T1000 (cell line): ENCODE measurements around the gene ZNF862.

Source experiments
- DNase-seq: peaks from one replicate; lab custom pipeline; 2025; ENCODE audit warnings: mixed read lengths; lab: John Stamatoyannopoulos, UW

Gene ZNF862

DNA sequence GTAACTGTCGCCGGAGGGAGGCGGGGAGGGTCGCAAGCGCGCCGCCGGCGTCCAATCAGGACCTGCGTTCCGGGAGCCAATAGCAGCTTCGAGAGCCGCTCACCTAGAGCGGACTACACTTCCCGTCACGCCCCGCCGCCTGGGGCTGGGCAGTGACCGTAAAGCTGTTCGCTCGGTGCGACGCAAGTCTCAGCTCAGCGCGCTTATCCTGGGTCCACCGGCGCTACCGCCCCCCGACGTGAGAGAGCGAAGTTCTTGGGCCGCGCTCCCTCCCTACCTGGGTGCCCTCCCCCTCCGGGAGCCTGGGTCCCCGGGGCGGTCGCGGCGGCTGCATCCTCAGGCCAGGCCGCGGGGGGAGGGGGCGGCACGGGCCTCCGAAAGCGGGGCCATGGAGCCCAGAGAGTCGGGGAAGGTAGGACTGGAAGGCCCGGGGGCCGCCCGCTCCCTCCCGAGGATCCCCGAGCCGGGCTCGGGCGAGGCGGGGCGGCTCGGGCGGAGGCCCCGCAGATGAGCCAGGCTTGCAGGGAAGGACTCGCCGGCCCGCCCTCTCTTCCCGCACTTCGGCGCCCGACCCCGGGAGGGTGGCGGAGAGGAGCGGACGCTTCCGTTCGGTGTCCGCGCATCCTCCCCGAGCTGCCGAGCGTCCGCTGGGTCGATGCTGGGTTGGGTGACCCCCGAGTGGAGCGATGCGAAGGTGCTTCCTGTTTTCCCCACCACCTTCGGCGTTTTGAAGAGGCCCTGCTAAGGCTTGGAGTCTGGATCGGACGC, at the start of gene ZNF862:
ZNF862 (plus strand) TSS at position 152 of the 768 bp plus-strand sequence; CDS start at position 389, 237 bp downstream.
- peak; percentile 91 for DNase-seq

DNA sequence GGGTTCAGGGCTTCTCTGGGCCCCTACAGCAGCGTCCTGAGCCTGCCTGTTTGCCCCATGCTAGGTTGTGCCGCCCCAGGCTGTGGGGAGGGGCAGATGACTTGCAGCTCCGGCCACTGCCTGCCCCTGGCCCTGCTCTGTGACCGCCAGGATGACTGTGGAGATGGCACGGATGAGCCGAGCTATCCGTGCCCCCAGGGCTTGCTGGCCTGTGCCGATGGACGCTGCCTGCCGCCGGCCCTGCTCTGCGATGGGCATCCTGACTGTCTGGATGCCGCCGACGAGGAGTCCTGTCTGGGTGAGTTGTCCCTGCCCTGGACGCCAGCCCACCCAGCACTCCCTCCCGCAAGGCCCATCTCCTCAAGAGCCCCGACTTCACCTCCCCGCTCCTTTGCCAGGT, 49.1 kb upstream of the ZNF862 start:
- DNase-seq = no peak

DNA sequence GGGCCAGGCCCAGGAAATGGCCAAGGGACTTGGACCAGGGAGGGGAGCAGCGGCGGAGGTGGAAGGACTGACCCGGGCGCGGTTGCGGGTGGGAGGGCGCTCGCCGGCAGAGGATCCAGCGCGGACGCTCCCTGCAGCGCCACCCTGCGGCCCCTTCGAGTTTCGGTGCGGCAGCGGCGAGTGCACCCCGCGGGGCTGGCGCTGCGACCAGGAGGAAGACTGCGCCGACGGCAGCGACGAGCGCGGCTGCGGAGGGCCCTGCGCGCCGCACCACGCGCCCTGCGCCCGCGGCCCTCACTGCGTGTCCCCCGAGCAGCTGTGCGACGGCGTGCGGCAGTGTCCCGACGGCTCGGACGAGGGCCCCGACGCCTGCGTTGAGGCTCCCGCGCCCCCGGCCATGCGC, 48.0 kb upstream of the ZNF862 start:
- no peak for DNase-seq

DNA sequence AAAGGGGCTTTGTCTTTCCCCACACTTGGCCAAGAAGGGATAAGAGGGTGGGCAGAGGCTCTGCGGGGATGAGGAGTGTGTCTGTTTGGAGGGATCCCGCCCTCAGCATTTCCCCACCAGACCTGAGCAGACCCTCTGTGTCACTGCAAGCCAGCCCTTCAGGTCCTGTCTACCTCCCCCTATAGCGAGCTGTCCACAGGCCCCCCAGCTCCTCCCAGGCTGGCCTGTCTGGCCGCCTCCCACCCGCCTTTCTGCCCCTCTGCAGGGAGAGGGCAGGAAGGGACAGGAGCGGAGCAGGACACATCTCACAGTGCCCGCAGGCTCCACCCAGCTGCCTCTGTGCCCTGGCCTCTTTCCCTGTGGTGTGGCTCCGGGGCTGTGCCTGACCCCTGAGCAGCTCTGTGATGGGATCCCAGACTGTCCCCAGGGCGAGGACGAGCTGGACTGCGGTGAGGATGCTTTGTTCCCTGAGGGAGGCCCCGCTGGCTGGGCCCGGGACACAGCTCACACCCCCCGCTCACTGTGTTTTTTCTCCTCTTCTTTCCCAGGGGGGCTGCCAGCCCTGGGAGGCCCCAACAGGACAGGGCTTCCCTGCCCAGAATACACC, 47.3 kb upstream of the ZNF862 start:
- DNase-seq = no peak

DNA sequence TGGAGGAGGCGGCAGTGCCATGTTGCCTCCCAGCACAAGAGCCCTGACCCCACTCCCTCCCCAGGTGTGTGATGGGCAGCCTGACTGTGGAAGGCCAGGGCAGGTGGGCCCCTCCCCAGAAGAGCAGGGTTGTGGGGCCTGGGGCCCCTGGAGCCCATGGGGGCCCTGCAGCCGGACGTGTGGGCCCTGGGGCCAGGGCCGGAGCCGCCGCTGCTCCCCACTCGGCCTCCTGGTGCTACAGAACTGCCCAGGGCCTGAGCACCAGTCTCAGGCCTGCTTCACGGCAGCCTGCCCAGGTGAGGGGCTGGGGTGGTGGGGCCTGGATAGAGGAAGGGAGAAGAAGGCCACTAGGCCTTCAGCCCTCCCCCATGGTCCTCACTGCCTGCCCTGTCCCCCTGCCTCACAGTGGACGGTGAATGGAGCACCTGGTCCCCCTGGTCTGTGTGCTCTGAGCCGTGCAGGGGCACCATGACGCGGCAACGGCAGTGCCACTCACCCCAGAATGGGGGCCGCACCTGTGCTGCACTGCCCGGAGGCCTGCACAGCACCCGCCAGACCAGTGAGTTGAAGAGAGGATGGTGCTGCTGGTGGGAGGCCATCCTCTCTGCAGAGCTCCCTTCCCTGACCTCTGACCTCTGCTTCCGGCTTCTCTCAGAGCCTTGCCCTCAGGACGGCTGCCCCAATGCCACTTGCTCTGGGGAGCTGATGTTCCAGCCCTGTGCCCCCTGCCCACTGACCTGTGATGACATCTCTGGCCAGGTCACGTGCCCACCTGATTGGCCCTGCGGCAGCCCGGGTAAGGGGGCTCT, 46.6 kb upstream of the ZNF862 start:
- DNase-seq = no peak

DNA sequence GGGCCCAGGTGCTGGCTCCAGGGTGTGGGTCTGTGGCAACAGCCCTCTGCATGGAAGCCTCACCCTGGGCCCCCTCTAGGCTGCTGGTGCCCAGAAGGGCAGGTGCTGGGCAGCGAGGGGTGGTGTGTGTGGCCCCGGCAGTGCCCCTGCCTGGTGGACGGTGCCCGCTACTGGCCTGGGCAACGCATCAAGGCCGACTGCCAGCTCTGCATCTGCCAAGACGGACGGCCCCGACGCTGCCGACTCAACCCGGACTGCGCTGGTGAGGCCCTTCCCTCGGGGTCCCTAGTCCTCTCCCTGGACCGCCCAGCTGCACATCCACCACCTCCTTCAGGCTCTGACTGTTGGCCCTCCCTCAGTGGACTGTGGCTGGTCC, 46.0 kb upstream of the ZNF862 start:
- no peak for DNase-seq

DNA sequence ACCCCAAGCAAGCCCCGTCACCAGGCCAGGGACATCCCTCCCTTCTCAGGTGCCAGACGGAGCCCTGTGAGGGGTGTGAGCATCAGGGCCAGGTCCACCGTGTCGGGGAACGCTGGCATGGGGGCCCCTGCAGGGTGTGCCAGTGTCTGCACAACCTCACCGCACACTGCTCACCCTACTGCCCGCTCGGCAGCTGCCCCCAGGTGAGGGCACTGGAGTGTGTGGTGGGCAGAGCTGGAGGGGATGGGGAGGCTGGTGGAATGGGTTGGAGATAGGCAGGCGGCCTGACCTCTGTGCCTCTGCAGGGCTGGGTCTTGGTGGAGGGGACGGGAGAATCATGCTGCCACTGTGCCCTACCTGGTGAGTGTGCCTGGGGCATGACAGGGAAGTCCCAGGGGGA, 44.9 kb upstream of the ZNF862 start:
- DNase-seq = no peak

DNA sequence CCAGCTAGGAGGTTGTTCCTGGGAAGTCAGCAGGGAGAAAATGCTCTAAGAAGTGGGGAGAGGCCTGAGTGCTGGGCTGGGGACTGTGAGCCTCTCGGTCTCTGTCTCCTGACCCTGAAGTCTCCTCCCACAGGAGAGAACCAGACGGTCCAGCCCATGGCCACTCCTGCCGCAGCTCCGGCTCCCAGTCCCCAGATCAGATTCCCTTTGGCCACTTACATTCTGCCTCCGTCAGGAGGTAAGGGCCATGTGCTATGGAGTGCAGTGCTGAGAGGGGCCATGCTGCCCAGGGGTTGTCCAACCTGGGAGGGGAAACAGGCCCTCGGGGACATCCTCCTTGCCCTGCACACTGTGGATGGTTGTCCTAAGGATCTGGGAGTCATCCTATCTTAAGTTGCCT, 43.5 kb upstream of the ZNF862 start:
- DNase-seq = no peak

DNA sequence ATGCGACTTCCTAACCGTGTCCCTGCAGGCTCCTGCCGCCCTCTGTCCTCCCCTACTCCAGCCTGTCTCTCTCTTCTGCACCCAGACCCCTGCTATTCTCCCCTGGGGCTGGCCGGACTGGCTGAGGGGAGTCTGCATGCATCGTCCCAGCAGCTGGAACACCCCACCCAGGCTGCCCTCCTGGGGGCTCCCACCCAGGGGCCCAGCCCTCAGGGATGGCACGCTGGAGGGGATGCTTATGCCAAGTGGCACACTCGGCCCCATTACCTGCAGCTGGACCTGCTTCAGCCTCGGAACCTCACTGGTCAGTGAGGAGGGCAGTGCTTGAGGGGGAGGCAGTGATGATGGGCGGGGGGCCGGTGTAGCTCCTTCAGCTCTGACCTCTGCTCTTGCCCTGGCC, 43.0 kb upstream of the ZNF862 start:
- no peak for DNase-seq

DNA sequence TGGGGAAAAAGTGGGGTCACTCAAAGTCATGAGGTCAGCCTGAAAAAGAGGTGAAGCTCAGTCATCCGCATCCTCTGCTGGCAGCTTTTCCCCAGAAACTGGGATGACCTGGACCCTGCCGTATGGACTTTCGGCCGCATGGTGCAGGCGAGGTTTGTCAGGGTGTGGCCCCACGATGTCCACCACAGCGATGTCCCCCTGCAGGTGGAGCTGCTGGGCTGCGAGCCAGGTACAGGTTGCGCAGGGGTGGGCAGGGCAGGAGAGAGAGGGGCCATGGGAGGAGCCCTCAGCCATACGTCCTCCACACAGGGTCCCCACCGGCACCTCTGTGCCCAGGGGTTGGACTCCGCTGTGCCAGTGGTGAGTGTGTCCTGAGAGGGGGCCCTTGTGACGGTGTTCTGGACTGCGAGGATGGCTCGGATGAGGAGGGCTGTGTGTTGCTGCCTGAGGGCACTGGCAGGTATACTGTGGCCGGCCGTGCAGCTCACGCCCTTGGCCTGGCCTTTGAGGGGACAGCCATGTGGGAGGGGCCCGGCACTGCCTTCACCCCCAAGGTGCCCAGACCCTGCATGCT, 41.8 kb upstream of the ZNF862 start:
- DNase-seq = no peak

DNA sequence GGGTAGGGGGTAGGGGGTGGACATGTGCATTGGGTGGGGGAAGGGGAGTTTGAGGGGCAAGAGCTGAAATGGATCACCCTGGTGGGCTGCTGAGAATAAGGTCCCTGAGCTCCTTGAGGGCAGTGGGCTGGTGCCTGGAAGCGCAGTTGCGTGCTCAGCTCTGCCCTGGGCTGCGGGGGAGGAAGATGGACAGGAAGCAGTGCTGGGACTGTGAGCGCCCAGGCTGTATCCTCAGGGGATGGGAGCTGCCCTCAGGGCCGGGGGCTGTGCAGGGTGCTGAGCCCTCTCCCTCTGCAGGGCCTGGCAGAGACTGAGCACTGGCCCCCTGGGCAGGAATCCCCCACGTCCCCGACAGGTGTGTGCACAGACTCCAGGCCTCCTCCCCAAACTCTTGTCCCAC, 40.4 kb upstream of the ZNF862 start:
- no peak for DNase-seq

DNA sequence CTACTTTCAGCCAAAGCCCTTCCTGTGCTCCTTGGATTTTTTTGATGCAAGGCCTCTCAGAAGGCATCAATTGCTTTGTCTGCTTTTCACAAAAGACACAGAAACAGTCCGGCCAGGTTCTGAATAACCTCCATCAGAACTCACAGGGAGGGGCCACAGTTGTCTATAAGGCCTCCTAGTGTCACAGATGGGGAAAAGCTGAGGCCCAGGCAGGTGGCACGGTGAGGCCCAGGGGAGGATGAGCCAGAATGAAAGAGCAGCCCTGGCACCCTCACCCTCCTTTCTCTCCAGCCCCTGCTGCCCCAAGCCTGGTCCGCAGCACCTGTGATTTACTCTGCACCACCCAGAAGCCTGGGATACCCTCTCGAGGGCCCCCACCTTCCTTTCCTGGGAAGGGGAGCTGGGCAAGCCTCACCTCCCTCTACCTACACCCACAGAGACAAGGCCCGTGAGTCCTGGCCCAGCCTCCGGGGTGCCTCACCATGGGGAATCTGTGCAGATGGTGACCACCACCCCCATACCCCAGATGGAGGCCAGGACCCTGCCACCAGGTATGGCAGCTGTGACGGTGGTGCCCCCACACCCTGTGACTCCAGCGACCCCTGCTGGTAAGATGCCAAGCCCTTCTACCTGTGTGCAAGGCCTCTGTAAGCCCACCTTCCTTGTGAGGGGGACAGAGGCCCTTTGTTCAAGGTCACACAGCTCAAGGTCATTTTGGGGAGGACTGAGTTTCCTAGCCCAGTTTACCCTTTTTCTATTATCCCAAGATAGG, 38.6 kb upstream of the ZNF862 start:
- no peak for DNase-seq

DNA sequence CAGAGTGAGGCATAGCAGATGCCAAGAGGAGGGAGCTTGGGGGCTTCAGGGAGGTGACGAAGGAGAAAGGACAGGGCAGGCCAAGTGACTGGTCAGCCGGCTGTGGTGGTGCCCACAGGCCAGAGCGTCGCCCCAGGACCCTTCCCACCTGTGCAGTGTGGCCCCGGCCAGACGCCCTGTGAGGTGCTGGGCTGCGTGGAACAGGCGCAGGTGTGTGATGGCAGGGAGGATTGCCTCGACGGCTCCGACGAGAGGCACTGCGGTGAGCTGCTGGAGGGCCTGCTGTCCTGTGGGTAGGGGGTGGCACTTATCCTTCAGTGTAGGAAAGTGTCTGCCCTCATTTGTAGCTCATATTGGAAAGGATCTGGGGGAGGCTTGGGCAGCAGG, 38.0 kb upstream of the ZNF862 start:
- DNase-seq = no peak

DNA sequence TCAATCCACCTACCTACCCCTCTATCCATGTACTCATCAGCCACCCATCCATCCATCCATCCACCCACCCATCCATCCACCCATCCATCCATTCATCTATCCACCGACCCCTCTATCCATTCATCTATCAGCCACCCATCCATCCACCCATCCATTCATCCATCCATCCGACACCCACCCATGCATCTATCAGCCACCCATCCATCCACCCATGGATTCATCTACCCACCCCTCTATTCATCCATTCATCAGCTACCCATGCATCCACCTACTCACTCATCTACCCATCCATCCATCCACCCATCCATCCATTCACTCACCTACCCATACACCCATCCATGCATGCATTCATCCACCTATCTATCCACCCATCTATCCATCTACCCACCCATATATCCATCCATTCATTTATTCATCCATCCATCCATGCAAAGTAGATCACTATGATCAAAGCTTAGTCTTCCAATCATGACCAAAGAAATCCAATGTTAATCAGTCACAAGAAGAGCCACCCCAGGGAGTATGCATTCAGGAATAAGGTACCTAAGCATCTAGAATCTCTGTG, 37.1 kb upstream of the ZNF862 start:
- no peak for DNase-seq

DNA sequence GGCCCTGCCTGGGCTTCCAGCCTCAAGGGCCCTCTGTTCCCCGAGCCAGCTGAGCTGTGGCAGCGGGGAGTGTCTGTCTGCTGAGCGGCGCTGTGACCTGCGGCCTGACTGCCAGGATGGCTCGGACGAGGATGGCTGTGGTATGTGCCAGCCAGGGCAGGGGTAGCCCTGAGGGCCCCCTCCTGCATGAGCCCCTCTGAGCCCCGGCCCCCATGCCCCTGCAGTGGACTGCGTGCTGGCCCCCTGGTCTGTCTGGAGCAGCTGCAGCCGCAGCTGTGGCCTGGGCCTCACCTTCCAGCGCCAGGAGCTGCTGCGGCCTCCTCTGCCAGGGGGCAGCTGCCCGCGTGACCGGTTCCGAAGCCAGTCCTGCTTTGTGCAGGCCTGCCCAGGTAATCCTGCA, 36.4 kb upstream of the ZNF862 start:
- no peak for DNase-seq

DNA sequence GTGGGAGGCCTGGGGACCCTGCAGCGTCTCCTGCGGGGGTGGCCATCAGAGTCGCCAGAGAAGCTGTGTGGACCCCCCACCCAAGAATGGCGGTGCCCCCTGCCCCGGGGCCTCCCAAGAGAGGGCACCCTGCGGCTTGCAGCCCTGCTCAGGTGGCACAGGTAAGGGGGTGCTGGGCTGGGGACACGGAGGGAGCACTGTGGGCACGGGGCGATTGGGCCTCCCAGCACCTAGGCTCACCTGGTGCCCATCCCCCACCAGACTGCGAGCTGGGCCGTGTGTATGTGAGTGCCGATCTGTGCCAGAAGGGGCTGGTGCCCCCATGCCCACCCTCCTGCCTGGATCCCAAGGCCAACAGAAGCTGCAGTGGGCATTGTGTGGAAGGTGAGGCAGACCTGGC, 35.2 kb upstream of the ZNF862 start:
- no peak for DNase-seq

DNA sequence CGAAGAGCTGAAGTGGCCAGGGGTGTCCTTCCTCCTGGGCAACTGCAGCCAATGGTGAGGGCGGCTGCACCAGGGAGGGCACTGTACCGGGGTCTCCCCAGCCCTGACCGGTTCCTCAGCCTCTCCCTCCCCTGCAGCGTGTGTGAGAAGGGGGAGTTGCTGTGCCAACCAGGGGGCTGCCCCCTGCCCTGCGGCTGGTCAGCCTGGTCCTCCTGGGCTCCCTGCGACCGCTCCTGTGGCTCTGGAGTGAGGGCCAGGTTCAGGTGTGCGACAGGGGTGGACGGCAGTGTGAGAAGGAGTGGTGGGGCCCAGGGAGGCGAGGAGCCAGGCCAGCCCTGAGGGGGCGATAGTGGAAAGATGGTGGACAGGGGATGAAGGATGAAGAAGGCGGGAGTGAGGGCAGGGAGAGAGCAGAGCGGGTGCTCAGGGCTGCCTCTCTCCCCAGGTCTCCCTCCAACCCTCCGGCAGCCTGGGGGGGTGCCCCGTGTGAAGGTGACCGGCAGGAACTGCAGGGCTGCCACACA, 34.6 kb upstream of the ZNF862 start:
- no peak for DNase-seq

DNA sequence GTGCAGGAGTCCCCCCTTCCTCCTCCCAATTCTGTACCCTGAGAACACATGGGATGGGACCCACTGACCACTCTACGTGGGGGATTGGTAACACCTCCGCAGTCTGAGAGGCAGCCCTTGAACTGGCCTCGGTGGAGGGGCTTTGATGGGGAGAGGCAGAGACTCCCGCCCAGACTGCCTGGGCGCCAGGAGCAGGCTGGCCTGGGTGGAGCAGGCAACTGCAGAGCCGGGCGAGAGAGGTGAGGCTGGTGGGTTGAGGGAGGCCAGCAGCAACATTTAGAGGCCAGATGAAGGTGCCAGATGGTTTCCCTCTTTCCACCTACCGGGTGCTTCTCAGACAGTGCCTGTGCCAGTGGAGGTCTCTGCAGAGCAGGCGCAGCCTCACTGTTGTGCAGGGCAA, 34.1 kb upstream of the ZNF862 start:
- no peak for DNase-seq

DNA sequence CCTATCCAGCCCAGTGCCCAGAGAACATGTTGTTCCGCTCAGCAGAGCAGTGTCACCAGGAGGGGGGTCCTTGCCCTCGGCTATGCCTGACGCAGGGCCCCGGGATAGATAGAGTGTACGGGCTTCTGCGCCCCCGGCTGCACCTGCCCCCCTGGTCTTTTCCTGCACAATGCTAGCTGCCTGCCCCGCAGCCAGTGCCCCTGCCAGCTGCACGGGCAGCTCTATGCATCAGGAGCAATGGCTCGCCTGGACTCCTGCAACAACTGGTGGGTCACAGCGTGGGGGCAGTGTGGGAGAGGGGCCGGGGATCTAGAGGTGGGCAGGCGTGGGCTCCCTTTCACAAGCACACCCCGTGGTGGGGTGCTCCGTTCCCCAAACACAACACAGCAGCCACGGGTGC, 31.4 kb upstream of the ZNF862 start:
- DNase-seq = no peak

DNA sequence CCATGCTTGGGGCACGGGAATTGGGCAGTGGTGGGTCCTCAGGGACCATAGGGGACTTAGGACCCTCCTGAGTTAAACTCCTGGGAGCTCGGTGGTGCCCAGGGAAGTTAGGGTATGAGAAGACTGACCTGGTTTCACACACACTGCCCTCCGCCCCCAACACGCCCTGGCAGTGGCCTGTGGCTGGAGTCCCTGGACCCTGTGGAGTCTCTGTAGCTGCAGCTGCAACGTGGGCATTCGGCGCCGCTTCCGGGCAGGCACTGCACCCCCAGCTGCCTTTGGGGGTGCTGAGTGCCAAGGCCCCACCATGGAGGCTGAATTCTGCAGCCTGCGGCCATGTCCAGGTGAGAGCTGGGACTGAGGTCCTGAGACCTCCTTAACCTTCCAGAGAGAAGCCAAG, 29.9 kb upstream of the ZNF862 start:
- no peak for DNase-seq

DNA sequence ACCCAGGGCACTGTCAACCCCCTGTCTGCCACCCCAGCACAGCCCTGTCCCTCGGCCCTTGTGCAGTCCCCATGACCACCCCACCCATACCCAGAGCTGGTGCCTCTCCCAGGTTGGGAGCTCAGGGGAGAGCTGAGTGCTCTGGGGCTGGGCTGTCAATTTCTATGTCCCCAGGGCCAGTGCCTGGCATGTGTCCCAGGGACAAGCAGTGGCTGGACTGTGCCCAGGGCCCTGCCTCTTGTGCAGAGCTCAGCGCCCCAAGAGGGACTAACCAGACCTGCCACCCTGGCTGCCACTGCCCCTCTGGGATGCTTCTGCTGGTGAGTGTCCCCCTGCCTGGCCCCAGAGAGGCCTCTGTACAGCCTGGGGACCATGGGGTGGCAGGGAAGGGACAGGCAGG, 29.0 kb upstream of the ZNF862 start:
- no peak for DNase-seq
